Stimulated activated CD8-positive, alpha-beta memory T cell treated with anti-CD3 and anti-CD28 coated beads, Interleukin-7, amount 100 ng/mL, for 24 hours (primary cell): ENCODE measurements around the gene TMEM203.
A peak's percentile ranks its signal among the peaks of the same experiment; 100 is the strongest.

Experiments
- DNase-seq: peaks from one replicate; pipeline ENCODE4 v3.0.0-alpha.2; 2020; ENCODE audit warnings: low read depth

Gene TMEM203

DNA sequence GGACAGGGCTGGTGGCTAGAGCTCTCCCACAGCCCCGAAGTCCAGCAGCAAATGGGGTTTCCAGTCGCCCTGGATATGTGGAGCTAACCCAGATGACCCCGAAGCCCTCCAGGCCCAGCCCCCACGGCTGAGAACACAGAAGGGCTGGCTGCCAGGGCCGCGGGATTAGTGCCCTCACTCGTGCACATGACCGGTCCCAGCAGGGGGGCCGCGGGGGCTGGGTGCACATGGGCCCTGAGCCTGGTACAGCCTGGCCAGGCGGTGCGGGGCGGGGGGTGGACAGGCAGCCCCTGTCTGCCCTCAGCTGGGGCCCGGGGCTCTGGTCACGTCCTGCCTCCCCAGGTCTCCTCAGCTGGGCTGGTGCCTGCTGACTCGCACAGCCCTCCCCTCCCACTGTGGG, 11.1 kb downstream of the TMEM203 start:
- DNase-seq: no peak

DNA sequence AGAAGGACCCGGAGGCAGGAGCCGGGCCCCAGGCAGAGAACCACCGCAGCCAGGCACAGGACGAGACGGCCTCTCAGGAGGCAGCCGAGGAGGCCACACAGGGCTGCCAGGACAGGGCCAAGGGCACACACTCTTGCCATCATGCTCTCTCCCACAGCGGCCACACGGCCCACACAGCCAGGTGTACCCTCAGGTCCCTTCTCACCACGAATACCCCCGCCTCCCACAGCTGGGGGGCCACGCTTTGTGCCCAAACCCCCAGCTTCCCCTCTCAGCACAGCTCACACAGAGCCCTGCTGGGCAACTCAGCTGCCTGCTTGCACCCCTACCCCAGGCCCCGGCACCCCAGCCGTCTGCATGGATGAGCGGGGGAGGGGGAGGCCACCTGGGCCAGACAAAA, 11.7 kb downstream of the TMEM203 start:
- DNase-seq: no peak

DNA sequence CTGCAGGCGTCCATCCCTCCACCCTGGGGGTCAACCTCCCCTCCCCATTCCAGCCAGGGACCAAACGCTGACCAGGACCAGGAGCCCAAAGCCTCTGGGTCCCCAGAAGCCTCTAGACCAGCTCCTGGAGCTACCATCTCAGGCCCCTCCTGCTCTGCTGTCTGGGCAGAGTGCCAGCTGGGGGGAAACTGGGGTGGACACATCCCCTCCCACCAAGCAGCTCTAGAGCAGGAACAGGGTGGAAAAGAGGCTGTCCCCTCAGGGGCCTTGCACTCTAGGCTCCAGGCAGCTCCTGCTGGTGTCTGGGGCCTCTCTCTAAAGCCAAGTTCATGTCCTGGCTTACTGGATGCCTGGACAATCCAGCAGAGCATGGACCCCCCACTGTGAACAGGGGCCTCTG, 12.6 kb downstream of the TMEM203 start:
- DNase-seq: no peak

DNA sequence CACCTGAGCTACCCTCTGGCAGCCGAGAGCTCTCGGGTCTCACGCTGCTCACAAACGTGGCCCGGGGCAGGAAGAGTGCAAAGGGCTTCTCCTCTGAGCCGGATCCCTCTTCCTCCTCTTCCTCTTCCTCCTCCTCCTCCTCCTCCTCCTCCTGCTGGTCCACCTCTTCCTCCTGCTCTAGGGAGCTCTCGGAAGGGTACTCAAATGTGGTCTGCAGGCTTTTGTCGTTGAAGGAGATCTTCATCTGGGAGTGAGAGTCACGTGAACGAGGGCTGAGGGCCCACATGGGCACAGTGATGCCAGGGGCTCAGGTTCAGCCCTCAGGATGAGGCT, 13.0 kb downstream of the TMEM203 start:
- no peak for DNase-seq

DNA sequence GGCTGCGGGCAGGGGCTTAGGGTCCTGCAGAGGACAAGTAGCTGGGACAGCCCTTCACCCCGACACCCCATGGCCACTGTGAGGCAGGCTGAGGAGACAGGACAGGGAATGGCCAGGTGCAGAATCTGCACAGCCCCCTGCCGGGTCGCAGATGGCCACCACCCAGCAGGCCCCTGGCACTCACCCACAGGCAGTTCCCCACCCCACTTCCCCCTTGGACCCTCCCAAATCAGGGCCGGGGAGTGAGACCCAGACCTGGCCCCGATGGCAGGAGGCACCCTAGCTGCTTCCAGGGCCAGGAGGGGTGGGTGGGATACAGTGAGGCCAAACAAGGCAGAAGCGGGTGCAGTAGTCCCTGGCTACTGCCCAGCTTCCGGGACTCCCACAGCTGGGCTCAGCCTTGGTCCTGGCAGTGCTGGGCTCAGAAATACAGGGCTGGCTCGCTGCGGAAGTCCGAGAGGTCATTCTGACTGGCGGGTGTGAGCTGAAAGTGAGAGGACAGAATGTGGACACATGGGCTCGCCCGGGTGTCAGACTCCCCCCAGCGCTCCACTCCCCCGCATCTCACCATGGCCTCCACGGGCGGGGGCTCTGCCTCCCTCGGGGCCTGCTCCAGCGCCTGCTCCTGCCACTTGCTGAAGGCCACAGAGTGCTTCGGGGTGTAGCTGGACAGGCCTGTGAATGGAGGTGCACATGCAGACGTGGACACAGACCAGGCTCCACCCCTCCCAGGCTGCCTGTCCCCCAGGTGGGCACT, 13.6 kb downstream of the TMEM203 start:
- DNase-seq: no peak

DNA sequence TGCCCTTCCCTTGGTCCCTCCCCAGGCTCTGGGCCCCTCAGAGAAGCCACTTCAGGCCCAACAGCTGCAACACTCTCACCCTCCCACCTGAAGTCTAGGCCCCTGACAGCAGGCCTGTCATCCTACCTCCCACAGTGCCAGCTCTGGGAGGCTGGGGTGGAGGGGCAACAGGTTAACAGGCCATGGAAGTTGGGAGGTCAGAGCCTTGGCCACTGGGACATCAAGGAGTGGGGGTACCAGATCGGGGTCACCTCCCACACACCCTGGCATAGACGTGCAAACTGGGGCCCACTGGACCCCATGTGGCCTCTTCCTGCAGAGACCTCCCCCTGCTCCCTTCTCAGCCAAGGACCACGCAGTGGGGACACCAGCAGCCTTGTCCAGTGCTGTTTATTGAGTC, 14.2 kb downstream of the TMEM203 start:
- no peak for DNase-seq

DNA sequence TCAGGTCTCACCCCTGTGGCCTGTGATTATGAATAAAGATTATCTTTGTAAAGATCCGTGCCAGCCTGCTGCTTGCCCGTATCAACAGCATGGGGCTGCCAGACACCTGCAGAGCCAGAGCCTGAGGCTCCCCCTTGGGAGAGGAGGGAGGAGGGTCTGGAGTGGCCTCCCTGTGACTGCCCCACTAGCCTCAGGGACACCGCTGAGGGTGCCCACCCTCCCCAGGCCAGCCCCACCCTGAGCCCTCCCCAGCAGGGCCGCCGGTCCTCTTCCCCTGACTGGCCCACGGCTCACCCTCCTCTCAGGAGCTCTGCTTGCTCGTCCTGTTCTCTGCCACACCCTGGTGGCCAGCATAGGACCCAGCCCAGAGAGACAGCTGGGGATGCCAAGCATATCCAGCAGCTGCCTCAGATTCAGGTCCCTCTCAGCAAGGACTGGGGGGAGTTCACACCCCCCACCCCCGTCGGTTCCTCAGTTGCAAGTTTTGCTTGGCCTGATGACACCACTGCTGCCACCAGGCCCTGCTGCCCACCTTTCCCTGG, 15.1 kb downstream of the TMEM203 start:
- no peak for DNase-seq

DNA sequence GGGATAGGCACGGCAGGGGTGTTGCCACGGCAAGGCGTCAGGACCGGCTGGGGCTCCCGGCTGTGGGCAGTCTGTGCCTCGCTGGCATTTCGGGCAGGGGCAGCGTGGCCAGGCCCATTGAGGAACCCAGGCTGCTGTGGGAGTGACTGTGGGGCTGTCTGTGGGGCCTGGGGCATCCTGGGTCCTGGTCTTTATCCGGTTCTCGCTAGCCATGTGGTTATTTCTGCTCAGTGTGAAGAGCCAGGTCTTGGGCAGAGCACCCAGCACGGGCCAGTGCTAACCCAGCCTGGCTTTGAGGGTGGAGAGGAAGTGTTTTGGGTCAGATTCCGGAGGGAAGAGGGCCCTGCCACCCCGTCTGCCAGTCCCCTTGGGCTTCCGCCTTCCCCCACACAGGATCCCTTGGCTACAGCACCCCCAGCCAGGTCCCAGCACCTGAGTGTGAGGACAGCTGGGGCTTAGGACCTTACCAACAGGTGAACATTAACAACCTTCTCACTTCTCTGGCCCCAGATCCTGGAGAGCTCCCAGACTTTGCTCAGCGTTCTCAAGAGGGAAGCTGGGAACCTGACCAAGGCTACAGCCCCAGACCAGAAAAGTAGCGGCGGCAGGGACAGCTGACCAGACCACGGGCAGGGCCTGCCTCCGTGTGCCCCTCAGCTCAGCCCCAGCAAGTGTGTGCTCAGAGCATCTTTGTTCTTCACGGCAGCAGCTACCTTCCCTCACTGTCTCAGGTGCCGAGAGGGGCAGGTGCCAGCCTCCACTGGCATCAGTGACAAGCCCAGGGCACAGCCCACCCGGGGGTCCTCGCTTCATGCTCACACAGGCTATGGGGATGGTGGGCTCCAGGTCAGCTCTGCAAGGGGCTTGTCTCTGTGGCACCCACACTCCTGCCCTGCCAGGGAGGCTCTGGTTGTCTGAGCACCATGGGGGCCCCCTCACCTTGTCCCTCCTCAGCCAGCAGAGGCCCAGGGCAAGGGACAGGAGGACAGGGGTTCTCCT, 15.9 kb downstream of the TMEM203 start:
- no peak for DNase-seq

DNA sequence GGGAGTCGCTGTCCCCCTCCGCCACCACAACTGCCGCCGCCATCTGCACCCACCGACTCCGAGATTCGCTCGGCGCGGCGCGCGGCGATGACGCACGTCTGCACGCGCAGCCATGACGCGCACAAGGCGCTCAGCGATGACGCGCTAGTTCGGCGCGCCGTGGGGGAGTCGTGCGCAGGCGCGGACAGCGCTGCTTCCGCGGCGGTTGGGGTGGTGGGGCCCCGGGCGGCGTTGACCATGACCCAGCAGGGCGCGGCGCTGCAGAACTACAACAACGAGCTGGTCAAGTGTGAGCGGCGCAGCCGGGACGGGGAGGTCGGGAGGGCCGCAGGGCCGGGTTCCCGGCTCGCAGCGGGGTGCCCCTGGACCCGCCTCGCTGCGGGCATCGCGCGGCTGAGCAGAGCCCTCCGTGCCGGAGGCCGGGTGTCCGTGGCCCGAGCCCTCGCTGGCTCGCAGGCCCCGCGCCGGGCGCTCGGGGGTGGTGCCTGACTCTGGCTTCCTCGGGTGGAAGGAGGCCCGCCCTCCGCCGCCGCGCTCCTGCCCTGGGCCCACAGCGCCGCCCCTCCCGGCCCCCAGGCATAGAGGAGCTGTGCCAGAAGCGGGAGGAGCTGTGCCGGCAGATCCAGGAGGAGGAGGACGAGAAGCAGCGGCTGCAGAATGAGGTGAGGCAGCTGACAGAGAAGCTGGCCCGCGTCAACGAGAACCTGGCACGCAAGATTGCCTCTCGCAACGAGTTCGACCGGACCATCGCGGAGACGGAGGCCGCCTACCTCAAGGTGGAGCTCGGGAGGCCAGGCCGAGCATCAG, 16.8 kb downstream of the TMEM203 start, which contains the start of the genes ANAPC2 and SSNA1:
TSS of gene ANAPC2 (minus strand) at position 71 of the 807 bp plus-strand sequence. CDS start at position 43, 28 bp downstream.
TSS of gene SSNA1 (plus strand) at position 187 of the 807 bp plus-strand sequence. CDS start at position 238, 51 bp downstream.
- DNase-seq: peak; percentile 88

DNA sequence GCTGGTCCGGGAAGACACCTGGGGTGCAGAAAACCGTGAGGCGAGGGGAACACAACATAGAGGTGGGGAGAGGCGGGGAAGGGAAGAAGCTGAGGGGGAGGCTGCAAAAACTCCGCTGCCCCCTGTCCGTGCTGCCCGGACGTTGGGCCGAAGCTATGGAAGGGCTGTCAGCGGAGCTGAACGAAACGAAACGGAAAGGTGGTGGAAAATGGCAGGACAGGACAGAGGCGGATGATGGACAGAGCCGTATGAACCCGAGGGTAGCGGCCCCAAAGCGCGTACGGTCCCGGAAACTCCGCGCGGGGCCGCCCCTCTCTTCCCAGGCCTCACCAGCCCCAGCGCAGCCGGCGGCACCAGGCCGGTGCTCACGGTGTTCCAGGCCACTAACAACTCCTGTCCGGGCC, 17.4 kb downstream of the TMEM203 start:
- no peak for DNase-seq

DNA sequence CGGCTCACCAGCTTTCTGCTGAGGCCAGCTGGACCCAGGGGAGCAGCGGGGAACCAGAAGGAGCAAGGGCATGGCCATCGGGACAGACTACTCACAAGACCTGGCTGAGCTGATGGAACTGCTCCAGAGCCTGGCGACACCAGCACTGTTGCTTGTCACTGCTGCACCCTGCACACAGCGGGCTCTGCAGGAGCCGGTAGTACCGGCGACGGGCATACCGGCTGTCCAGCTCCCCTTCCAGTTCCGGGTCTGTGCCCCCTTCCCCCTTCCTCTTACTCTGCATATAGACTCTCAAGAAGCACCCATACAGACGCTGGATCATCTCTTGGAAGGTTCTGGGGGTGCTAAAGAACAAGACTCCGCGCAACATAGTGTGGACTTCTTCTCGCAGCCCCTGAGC, 18.1 kb downstream of the TMEM203 start:
- no peak for DNase-seq

DNA sequence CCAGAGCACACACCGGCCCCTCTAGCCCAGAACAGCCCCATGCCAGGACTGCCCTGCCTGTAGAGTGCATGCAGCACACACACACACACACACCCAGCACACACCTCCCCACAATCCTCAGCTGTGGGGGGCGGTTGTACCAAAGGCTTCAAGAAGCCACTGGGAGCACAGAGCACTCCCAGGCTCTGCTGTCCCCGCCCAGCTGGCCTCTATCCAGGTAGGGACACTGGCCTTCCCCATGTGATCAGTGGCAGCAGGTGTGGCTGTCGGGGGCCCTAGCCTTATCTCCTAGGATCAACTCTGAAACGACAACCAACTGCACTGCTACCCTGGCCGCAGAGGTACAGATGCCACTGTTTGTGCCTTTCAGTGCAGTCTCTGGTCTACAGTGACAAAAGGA, 19.1 kb downstream of the TMEM203 start:
- no peak for DNase-seq

DNA sequence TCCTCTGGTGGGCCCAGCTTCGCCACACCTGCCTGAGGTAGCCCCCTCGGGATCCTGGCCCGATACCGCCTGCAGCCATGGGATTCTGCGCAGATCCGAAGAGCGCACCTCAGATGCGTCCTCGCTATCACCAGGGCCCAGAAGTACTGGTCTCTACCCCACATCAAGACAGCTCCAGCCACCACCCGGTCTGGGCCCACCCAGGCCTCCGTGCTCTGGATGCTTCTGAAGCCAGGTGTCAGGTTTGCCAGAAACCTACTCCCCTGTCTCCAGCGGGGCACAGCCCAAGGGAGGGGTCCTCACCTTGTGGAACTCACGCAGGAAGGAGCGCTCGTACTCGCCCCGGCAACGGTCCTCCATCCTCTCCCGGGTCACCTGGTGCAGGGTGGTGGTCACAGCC, 19.5 kb downstream of the TMEM203 start:
- no peak for DNase-seq

DNA sequence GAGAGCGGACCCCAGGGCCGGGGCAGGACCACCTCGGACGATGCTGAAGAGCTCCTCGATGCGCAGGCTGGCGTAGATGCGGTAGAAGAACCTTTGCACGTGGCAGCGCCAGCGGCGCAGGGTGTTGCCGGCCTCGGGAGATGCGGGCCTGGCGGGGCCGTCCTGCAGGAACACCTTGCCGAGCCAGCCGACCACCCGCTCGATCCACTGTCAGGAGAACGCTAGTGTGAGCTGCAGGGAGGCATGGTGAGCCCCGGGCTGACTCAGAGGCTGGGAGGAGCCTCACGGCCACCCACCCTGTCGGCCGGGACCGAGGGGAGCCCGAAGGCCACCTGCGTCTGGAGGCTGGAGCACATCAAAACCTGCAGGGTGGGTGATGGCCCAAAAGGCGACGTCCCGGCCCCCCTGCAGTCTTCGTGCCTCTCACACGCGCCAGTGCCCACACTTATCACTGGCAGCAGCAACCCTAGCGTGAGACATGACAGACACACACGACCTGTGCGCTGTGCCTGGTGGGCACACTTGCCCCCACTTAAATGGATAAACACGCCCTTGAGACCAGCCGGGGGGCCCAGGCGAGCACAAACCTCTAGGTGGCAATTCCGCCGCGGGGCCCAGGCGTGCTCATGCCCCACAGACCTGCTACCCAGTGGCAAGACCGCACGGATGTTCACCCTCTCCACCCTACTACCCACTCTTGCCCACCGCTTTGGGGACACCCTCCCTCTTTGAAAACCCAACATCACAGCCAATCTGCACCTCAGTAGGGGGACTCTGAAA, 20.4 kb downstream of the TMEM203 start:
- no peak for DNase-seq

DNA sequence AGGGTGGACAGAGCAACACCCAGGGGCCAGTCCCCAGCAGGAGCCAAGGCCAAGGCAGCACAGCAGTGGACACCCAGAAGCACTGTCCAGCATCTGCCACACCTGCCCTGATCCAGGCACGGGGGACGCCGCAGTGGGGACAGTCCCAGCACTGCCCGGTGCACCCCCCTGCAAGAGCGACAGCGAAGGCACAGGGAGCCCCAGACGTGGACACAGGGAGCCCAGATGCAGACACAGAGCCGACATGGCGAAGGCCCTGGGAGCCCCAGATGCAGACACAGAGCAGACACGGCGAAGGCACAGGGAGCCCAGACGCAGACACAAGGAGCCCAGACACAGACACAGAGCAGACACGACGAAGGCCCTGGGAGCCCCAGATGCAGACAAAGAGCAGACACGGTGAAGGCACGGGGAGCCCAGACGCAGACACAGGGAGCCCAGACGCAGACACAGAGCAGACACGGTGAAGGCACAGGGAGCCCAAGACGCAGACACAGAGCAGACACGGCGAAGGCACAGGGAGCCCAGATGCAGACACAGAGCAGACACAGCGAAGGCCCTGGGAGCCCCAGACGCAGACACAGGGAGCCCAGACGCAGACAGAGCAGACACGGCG, 21.4 kb downstream of the TMEM203 start:
- DNase-seq: no peak

DNA sequence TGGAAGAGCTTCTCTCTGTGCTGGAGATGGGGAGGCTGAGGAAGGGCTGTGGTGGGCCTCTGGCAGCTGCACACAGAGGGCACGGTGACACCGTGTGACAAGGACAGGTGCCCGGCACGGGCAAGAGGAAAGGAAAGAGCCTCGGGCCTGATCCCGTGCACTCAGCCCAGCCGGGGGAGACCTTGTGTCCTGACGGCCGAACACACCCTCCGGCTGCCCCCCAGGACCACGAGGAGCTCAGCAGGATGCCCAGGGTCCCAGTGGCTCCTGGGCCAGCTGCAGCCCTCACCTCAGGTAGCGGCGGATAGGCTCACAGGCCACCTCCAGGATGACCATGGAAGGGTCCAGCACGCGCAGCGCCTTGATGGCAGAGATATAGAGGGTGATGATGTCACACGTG, 22.6 kb downstream of the TMEM203 start:
- no peak for DNase-seq

DNA sequence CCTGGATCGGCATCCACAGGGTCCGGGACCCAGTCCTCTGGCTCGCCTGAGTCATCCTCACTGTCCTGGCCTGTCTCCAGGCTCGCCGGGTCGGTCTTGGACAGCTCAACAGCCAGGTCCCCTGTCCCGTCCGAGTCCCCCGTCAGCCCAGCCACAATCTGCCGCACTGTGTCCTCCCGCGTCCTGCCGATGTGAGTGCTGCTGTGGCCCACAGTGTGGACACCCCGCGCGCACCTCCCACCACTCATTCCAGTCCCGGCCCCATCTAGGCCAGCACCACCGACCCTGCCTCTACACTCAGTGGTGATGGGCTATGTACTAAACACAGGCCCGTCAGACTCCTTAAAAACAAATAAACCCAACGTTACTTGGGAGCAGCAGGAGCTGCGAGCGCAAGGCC, 23.8 kb downstream of the TMEM203 start:
- DNase-seq: no peak

- DNase-seq: no peak
Observed at GRCh38 chr9:137180491-137180890, 25.0 kb downstream of the TMEM203 start.

DNA sequence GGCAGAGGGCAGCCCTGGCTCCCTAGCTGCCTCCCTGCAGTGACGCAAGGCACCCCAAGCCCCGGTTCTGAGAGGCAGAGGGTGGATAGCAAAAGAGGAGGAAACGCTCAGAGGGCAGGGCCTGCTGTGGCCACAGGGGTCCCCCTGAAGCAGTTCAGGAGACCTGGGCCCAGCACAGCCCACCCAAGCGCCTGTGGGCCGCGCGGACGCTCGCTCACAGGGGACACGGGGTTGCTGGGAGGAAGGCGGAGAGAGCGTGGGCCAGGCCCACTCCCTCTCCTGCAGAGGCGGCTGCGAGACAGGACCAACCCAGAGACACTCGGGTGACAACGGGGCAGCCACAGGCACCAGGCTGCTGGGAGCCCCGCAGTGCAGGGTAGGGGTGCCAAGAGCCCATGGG, 25.7 kb downstream of the TMEM203 start:
- no peak for DNase-seq

DNA sequence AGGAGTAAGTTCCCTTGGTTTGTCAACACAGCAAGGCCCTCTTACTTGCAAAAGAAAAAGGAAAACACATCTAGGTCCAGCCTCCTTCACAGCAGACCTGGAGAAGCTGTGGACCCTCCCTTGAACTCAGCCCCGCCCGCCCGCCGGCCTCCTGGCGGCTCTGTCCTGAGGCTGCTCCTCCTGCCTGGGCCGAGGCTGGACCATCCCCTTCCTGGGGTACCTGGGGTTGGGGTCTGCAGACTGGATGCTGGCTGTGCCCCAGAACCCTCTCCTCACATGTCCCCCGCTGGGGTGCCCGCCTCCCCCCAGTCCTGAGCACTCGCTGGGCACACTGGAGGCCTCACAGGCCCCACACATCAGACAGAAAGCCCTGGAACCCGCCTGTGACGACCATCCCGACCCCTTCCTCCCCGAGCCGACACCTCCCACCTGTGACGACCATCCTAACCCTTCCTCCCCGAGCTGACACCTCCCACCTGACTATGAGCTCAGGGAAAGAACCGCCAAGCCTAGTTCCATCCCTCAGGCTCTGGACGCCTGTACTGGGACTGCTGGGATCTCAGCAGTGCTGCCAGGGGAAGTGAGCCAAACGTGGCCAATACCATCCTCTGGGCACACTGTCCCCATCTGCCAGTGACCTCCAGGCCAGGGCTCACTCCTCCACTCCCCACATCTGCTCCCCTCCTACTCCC, 26.4 kb downstream of the TMEM203 start:
- DNase-seq: no peak
